Left renal cortex interstitium (tissue), 4 donors: Measurements from ENCODE around the gene CHD5. TPM values are rescaled to one million over a fixed set of nuclear protein-coding genes. Genes with fewer than 3 reads are reported as not detected.

Source experiments
- DNase-seq, 4 donors: peaks; one replicate each; pipeline ENCODE4 v3.0.0-alpha.2; 2013; ENCODE audit warnings: low read depth in 4 of 4, low spot score in 2 of 4, missing footprints in 1 of 4
- polyA plus RNA-seq, 4 donors: library from polyadenylated mRNA; unstranded; fragments of 120-200 nt; gene quantifications; one replicate each; pipeline ENCODE4 v1.2.1, GENCODE V29; 2013; ENCODE audit not compliant: insufficient read length in 4 of 4

The CHD5 gene
- polyA plus RNA-seq, 4 donors = 0.22 to 0.82 (median 0.30) TPM

DNA sequence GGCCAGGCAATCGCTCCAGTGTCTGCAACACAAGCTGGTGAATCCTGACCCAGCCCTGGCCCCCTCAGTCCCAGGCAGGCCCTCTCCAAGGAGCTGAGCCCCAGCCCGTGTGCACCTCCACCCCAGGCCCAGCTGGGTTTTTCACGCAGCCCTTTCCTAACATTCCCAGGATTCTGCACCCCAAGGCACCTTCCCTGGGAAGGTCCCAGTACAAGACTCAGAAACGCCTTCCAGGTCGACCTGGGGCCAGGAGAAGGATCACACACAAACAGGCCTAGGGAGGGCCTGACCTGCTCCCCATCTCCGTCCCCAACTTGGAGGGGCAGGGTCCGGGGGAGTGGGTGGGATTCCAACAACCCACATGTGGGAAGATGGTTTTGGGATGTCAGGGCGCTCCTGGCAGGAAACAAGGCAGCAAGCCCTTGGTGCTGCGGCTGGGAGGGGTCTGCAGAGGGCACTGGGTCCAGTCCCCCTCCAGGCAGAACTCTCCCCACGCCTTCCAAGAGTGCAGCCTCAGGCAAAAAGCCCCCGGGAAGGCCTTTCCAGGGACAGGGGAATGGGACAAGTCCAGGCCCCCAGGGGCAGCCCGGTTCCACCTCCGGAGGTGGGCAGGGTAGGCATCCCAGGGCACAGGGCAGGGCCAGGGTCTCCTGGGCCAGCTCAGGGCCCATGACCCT, 76.1 kb downstream of the CHD5 start:
- no peak for DNase-seq

DNA sequence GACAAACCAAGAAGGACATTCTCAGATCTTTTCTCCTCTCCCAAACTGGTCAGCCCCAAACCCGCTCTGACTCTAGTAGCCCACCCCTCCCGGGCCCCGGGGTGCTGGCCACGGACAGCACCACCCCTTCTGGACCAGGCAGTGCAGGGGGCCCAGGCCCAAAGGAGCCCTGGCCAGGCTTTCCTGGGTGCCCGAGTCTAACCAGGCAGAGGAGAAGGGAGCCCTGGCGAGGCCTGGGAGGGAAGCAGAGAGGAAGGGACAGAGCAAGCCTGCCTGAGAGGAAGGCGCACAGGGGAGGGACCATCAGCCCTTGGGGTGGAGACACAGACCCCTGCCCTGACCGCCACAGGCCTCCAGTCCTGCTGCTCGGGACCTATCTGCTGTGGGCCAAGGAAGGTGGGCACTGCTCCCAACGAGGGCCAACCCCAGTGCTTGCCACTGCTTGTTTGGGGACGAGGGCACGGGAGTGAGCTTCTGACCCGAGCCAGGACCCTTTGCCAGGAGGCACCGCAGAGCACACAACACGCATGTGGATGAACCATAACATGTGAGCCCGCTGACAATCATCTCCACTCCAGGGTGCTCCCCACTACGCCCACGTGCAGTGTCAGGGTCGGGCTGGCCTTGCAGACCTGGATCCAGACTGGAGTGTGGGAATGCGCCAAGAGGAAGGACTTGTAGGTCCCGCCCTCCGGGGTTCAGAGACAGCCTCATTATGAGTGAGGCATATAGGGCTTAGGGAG, 76.8 kb downstream of the CHD5 start:
- DNase-seq = no peak

DNA sequence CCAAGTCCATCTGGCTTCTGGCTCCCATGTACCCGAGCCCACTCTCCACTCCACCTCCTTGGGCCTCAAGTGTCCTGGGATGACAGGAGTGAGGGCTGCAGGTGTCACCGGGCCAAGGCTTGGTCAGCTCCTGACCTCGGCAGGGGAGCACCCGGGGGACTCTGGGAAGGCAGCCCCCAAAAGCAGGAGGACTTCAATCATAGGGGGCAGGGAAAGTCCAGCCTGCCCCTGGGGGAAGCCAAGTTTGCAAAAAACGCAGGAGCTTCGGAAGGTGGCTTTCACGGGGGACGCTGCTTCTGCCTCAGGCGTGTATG, 77.6 kb downstream of the CHD5 start:
- no peak for DNase-seq

DNA sequence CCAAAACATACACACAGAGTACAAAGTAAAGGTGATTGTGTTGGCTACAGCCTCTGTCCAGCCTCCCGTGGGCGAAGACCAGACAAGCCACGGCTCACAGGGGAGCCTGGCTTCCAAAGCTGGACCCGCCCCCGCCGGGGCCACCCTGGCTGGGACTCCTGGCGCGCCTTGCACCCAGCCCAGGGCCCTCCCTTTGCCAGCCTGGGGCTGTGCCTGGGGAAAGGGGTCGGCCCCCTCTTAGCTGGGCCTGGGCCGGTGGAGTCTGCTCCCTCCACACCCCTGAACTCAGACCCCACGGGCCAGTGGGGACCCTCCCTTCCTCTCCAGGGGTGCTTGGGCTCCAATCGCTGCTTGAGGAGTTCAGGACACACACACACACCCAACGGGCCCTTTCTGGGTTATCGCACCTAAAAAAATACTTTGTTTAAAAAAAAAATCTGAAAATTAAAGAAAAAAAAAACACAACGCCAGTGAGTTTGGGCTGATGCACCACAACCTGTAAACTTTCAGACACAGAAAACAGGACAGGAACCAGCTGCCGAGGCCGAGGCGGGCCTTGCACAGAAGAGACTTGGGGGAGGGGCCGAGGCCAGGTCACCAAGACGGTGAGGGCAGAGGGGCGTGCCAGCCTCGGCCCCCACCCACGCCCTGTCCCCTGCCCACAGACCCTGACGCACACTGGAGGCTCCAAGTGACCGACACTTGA, 78.1 kb downstream of the CHD5 start:
- no peak for DNase-seq

DNA sequence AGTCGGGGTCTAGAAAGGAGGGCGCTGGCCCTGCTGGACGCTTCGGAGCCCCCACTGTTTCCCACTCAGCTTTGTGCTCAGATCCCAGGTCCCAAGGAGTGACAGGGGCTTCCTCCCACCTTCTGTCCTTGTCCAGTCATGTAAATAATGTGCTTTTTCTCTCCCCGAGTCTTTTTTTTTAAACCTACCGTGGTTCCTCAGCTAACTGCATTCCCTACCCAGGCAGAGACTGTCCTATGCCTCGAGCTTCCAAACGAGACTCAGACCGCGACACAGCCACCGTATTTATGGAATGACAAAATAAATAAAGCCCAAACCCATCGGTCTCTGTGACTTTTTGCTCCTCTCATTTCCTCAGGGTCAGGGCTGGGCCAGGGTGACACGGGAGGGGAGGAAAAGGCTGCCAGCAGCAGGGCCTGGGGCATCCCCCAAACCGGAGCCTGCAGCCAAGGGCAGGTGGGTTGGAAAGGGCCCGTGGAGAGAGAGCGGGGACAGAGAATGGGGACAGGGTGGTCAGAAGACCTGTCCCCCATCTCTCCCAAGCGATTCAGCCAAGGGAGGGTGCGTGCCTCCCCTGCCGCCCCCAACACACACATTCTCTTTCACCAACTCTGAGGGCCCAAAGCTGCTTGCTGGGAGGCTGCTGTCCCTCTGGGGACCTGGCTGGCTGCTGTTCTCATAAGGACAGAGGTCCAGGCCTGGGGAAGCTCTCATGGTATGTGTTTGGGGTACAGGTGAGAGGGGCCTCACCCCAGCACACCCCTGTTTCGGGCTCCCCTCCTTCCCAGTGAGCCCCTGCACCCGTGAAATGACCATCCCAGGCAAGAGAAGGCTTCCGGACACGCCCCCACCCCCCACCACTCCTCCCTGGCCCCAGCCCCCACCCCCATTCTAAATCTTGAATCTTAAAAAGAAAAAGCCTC, 79.0 kb downstream of the CHD5 start:
- DNase-seq = no peak

DNA sequence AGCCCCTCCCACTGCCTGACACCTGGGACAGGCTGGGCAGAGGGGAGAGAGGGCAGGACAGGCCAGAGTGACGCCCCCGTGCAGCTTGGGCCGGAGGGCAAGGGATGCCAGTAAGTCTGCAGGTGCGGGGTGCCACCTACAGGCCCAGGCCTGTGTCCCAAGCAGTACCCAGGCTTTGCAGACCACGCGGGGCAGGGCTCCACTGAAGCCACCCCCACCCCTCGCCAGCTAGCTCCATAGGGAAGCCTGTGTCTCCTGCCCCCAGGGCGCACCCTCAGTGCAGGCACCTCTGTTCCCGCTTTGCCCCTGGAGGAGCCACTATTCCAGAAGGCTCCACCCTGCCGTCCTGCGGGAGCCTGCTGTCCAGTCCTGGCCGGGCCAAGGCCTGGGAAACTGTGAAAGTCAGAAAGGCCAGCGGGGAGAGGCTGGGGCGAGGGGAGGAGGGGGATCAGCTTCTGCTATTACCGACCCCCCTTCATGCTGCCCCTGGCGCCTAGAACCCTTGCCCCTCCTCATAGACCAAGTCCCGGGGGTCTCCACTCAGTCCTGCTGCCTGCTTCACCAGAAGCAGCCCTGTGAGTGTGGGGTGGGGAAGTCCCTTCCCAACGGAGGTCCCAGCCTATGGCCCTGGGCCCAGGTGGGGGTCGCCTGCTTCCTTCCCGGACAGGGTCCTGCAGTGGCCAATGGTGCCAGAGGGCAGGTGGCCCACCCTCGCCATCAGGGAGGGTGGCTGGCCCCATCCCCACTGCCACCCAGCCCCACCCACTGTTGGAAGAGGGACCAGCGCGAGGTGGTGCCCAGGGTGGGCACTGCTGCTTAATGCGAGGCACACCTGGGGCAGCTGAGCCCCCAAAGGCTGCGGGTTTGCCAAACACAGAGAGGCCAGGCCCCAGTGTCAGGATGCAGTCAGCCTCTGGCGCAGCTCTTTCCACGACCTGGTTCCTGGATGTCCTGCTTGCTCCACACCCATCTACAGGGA, 80.0 kb downstream of the CHD5 start:
- DNase-seq = no peak

DNA sequence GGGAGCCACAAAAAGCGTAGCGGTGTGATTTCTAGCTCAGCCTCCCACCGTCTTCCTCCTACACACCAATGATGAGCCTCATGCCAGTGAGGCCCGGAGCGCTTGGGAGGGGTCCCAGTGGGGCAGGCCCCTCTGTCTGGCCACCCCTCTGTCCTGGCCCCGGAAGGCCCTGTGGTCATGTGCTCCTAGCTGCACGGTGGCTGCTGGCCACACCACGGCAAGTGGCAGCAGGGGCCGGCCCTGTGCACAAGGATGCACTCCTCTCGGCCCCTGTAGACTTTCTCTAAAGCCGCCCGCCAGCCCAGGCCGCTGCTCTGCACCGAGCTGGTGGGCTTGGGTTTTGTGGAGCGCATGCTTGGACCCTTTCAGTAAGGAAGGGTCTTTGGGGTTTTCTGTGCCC, 80.8 kb downstream of the CHD5 start:
- no peak for DNase-seq

DNA sequence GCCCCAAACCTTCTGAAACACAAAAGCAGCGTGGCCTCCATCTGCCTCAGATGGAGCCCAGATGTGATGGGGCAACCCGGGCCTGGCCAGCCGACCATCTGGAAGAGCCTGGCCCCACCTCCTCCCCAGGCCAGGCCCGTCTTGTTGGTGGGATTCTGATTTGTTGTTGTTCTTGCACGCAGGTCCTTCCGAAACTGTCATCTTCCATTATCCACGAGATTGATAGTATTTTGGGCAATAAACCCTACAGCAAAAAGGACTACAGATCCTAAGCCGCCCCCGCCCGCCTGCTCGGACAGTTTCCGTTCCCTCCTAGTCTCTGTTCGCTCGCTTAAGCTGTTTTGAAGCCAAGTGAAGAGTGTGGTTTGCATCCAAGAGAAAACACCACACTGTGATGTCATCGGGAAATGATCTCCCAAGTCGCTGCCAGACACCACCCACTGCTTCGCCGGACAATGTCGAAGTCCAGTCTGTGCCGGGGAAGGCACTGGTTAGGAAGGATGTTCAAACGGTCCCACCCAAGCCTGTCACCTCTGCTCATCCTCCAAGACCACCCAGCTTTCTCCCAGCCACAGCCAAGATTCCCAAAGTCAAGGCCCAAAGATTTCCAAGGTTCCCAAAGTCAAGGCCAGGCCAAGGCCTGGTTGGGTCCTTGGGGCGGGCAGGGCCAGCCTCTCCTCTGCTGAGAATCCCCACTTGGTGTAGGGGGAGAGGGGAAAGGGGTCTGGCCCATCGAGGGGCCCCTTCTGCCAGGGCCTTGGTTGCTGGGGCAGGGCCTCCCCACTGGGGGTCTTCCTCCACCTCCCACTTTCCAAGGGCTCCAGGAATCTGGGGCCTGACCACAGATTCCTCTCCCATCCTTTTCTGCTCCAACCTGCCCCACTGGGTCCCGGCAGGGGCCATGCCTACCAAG, 81.6 kb downstream of the CHD5 start:
- DNase-seq = no peak

DNA sequence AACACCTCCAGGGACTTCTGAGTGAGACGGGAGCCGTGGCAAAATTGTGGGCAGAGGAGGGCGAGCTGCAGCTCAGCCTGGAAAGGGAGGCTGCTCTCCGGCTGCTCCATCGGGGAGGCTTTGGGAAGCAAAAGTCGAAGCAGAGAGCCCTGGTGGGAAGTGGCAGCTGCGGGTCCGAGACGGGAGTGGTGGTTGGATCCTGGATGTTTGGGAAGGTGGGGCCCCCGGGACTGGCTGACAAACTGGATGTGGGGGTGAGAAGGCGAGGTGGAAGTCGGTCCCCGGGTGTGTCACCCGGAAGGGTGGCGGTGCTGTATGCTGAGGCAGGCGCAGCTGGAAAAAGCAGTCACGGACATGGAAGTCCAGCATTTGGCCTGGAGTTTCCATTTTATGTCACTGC, 82.3 kb downstream of the CHD5 start:
- no peak for DNase-seq

DNA sequence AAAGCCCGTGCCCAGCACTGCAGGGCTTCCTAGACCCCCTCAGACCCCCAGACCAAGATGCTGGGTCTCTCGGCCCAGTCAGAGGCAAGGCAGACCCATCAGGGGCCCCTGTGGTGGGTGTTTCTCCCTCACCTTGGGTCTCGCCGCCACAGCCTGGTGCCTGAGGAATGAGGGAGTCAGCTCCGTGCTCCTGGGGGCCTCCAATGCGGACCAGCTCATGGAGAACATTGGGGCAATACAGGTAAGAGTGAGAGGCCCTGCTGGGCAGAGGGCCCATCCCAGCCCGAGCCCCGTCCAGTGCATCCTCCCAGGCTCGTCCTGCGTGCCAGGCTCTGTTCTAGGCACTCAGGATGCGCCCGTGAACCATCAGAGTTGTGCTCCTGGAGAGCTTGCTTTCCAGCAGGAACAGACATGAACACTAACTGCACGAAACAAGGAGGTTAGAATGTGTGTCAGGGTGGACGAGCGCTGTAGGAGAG, 83.0 kb downstream of the CHD5 start:
- DNase-seq = no peak

DNA sequence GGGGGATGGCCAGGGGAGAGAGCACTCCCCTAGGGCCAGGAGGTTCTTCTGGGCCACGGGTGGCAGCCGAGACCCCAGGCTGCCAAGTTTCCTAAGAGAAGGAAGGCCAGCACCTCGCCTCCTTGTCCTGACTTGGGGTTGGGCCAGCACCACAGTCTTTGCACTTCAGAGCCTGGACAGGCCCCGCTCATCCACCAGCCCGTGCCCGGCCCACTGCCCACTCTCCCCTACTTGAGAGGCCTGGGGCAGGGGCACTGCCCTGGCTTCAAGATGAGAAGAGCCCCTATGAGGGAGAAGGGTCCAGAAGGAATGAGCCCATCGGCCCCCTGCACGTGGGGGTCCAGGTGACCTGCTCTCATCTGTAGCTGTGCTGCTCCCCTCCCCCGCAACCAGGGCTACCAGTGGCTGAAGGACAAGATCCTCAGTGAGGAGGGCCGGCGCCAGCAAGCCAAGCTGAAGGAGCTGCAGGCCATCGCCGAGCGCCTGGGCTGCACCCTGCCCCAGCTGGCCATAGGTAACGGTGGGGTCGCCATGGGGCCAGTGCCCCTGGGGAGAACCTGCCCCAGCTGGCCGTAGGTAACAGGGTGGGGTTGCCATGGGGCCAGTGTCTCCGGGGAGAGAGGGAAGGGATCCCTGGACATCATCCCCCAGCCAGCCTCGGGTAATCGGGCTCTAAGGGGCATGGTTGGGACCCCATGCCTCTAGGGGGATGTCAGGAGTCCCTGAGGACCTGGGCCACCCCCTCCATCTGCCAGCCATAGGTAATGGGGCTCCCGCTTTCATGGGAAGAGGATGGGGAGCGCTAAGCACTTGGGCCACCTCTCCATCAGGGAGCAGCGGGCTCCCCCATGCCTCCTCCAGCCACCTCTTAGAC, 83.6 kb downstream of the CHD5 start:
- DNase-seq = no peak

DNA sequence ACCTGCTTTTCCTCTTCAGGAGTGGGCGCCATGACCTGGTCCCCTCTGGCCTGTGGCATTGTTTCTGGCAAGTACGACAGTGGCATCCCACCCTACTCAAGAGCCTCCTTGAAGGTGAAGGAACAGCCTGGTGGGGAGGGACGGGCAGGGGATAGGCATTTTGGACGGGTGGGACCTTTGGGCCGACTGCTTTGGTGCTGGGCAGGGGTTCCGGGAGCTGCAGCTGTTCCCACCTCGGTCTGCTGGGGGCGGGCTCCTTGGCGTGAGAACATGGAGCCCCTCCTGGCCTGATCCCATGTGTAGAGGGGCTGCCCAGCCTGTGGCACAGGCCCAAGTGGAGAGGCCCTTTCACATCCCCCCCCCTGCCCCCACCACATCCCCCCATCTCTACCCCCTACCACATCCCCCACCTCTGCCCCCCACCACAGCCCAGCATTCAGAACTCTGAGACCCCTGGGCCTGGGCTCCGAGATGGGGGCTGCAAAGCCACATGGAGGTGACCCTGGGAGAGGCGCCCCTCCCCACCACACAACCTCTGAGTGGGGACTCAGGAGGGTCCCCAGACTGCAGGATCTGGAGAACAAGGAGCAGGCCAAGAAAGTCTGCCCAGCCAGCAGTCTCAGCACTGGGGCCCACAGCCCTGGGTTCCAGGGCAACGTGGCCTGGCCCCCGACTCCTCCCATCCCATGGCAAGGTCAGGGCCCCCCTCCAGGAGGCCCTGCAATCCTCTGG, 84.4 kb downstream of the CHD5 start:
- DNase-seq = no peak

DNA sequence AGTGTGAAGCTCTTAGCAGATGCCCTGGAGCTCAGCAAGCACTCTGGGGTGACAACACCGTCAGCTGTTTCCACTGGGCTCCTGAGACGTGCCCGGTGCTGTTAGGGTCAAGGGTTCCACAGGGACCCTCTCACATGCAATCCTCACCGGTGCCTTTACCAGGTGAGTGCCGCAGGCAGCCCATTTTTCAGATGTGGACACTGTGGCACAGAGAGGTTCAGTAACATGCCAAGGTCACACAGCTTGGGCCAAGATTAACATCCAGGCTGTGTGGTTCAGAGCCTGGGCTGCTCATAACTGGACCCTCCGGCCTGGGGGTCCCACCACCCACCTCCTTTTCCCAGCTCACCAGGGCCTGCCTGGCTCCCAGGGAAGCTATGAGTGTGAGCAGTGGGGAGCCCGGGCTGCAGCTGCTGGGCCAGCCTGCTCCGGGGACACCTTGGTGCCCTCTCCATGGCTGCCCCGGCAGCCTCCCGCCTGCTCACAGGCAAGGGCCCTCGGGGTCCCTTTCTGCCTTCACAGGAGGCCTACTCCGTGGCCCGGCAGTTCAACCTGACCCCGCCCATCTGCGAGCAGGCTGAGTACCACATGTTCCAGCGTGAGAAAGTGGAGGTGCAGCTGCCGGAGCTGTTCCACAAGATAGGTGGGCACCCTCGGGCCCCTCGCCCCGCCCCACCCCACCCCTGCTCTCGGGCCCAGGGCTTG, 85.2 kb downstream of the CHD5 start:
- no peak for DNase-seq

DNA sequence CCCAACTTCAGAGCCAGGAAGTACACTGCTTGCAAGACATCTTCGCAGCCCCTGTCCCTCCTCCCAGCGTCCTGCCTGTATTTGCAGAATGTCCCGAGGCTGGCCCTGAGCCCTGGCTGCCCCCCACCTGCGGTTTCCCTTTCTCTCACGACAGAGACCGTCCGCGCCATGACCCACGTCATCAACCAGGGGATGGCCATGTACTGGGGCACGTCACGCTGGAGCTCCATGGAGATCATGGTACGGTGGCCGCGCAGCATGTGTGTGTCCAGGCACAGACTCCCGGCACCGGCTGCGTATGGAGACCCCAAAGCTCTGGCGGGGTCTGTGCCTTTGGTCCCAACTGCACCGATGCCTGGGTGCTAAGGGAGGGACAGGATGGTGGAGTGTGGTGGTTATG, 85.9 kb downstream of the CHD5 start:
- no peak for DNase-seq

DNA sequence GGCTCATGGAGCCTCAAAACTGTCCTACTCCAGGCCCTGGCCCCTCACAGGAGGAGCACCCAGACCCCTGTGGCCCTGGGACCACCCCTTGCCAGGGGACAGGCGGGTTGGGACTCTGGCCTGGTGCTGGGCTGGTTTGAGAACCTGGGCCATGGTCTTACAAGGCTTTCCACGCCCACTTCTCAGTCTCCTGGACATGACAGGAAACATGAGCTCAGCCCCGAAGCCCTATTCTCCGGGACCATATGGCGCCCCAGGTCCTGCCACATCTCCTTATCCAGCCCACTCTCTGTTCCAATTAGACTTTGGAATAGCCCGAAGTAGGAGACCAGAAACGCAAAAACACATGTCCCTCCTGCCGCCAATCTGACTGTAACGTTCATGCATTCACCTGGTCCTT, 86.5 kb downstream of the CHD5 start:
- no peak for DNase-seq

DNA sequence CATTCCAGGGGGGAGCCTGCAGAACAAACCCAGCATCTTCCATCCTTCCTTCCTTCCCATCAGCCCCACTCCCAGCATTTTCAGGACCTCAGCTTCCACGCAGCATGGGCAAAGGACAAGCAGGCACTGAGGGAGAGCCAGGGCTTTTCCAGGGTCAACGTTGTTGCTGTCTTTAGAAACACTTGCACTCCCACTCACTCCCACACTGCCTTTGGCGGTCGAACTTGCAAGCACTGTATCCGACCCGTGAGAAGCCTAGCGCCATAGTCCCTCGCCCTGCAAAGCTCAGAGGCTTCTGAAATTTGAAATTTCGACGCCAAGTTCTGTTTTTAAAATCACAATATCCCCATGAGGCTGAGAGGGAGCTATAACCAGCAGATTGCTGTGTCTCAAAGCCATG, 87.0 kb downstream of the CHD5 start:
- DNase-seq = peak; percentile 11 to 53 (median 26)
